HG03060 (cell line): ENCODE results near the gene NPM3.

ENCODE experiments used
- ATAC-seq: cut with Tn5 transposase; IDR thresholded peaks from one replicate; pipeline ENCODE4 v1.9.1; 2021; ENCODE audit warnings: low read depth, moderate number of reproducible peaks; ENCODE audit not compliant: unreplicated experiment

NPM3 gene

GRCh38 chr10:101782811-101783735, at the start of gene NPM3:
Gene NPM3 (minus strand): TSS chr10:101783446. CDS start chr10:101783390, 56 bp downstream.
- no peak for ATAC-seq

GRCh38 chr10:101832325-101832771, 49.1 kb upstream of the NPM3 start:
- ATAC-seq, result no peak

GRCh38 chr10:101831169-101831811, 48.0 kb upstream of the NPM3 start:
- no peak for ATAC-seq

GRCh38 chr10:101830322-101831168, 47.3 kb upstream of the NPM3 start:
- peak; percentile 36 for ATAC-seq

GRCh38 chr10:101829561-101830315, 46.5 kb upstream of the NPM3 start:
- peak; percentile 12 for ATAC-seq

GRCh38 chr10:101828766-101829551, 45.7 kb upstream of the NPM3 start:
- no peak for ATAC-seq

GRCh38 chr10:101827919-101828600, 44.8 kb upstream of the NPM3 start:
- ATAC-seq, result no peak

- no peak for ATAC-seq
These were observed 43.7 kb upstream of the NPM3 start for GRCh38 chr10:101826852-101827434.

GRCh38 chr10:101824736-101825135, 41.5 kb upstream of the NPM3 start:
- ATAC-seq, result no peak

GRCh38 chr10:101818872-101819633, 35.8 kb upstream of the NPM3 start:
- peak; percentile 4 for ATAC-seq

GRCh38 chr10:101818119-101818871, 35.0 kb upstream of the NPM3 start, which contains the start of gene OGA:
Gene OGA (minus strand): TSS chr10:101818444. CDS start chr10:101818022, 422 bp downstream.
- peak; percentile 84 for ATAC-seq

- no peak for ATAC-seq
These were observed 34.3 kb upstream of the NPM3 start for GRCh38 chr10:101817337-101818118.

- no peak for ATAC-seq
These were observed 33.7 kb upstream of the NPM3 start for GRCh38 chr10:101816913-101817336.

- ATAC-seq, result no peak
These were observed 33.1 kb upstream of the NPM3 start for GRCh38 chr10:101816376-101816775.

GRCh38 chr10:101814466-101815071, 31.3 kb upstream of the NPM3 start:
- no peak for ATAC-seq

GRCh38 chr10:101812606-101813005, 29.4 kb upstream of the NPM3 start:
- ATAC-seq, result no peak
